HEK293T (cell line): ENCODE results near the gene TRRAP.

Source experiments
- CTCF ChIA-PET: fragments of 350-600 bp; formaldehyde crosslinking; extraction: SDS; loops from one replicate; lab custom pipeline; 2021; ENCODE audit warnings: antibody characterized with exemption, inconsistent platforms; lab: Yijun Ruan, JAX
- POLR2A ChIA-PET: fragments of 350-600 bp; formaldehyde crosslinking; extraction: SDS; loops from one replicate; lab custom pipeline; 2020; ENCODE audit warnings: antibody characterized with exemption, inconsistent platforms; lab: Yijun Ruan, JAX
- DNase-seq: peaks from one replicate; pipeline ENCODE4 v3.0.0; 2012; ENCODE audit warnings: mixed read lengths; ENCODE audit errors: extremely low spot score
- ARNT ChIP-seq: fragments of 450-650 bp; IDR thresholded peaks from 2 replicates; pipeline ENCODE4 v1.6.1; 2017; ENCODE audit warnings: mild to moderate bottlenecking
- BHLHE40 ChIP-seq: fragments of 450-650 bp; IDR thresholded peaks from 2 replicates; pipeline ENCODE4 v1.6.1; 2016; ENCODE audit warnings: mild to moderate bottlenecking, moderate library complexity, borderline replicate concordance
- CTBP1 ChIP-seq: fragments of 450-650 bp; IDR thresholded peaks from 2 replicates; pipeline ENCODE4 v1.6.1; 2016; ENCODE audit warnings: borderline replicate concordance
- ELF4 ChIP-seq: fragments of 450-650 bp; IDR thresholded peaks from 2 replicates; pipeline ENCODE4 v1.6.1; 2017; ENCODE audit warnings: antibody characterized with exemption
- FOXA1 ChIP-seq: fragments of 450-650 bp; IDR thresholded peaks from 2 replicates; pipeline ENCODE4 v1.6.1; 2016; ENCODE audit warnings: mild to moderate bottlenecking
- FOXK2 ChIP-seq: fragments of 450-650 bp; IDR thresholded peaks from 2 replicates; pipeline ENCODE4 v1.6.1; 2016; ENCODE audit warnings: mild to moderate bottlenecking
- FOXM1 ChIP-seq: fragments of 450-650 bp; IDR thresholded peaks from 2 replicates; pipeline ENCODE4 v1.6.1; 2017; ENCODE audit warnings: mild to moderate bottlenecking, borderline replicate concordance
- HDGF ChIP-seq: fragments of 450-650 bp; IDR thresholded peaks from 2 replicates; pipeline ENCODE4 v1.6.1; 2017; ENCODE audit warnings: antibody characterized with exemption, borderline replicate concordance
- L3MBTL2 ChIP-seq: fragments of 450-650 bp; conservative IDR thresholded peaks from 2 replicates; pipeline ENCODE4 v1.6.1; 2016; ENCODE audit warnings: mild to moderate bottlenecking
- LEF1 ChIP-seq: fragments of 450-650 bp; IDR thresholded peaks from 2 replicates; pipeline ENCODE4 v1.6.1; 2017; ENCODE audit warnings: mild to moderate bottlenecking, borderline replicate concordance
- NFRKB ChIP-seq: fragments of 450-650 bp; IDR thresholded peaks from 2 replicates; pipeline ENCODE4 v1.6.1; 2016; ENCODE audit warnings: mild to moderate bottlenecking, moderate library complexity
- PKNOX1 ChIP-seq: fragments of 450-650 bp; IDR thresholded peaks from 2 replicates; pipeline ENCODE4 v1.6.1; 2016
- SP1 ChIP-seq: fragments of 450-650 bp; IDR thresholded peaks from 2 replicates; pipeline ENCODE4 v1.6.1; 2017
- SUZ12 ChIP-seq: fragments of 450-650 bp; IDR thresholded peaks from 2 replicates; pipeline ENCODE4 v1.6.1; 2016; ENCODE audit warnings: mild to moderate bottlenecking
- TARDBP ChIP-seq: fragments of 450-650 bp; IDR thresholded peaks from 2 replicates; pipeline ENCODE4 v1.6.1; 2016
- ZNF384 ChIP-seq: fragments of 450-650 bp; IDR thresholded peaks from 2 replicates; pipeline ENCODE4 v1.6.1; 2016

Gene TRRAP

DNA sequence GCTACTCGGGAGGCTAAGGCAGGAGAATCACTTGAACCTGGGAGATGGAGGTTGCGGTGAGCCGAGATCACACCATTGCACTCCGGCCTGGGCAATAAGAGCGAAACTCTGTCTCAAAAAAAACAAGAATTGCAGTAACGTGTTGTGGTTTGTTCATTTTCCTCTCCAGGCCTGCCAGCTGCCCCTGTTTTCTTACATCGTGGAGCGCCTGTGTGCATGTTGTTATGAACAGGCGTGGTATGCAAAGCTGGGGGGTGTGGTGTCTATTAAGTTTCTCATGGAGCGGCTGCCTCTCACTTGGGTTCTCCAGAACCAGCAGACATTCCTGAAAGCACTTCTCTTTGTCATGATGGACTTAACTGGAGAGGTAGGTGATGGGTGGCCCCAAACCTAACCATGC is 52.1 kb downstream of the TRRAP start:
- POLR2A ChIA-PET, result no interaction called here
- no peak for TF ChIP-seq ELF4
- TF ChIP-seq LEF1, result no peak
- no peak for TF ChIP-seq ZNF384
- no peak for TF ChIP-seq FOXK2
- TF ChIP-seq L3MBTL2, result no peak
- no peak for TF ChIP-seq FOXM1
- TF ChIP-seq FOXA1, result no peak
- no peak for TF ChIP-seq NFRKB
- CTCF ChIA-PET, result no interaction called here

GRCh38 chr7:98930921-98931320 is 52.6 kb downstream of the TRRAP start:
- no peak for DNase-seq
- TF ChIP-seq LEF1, result no peak
- TF ChIP-seq ZNF384, result no peak
- TF ChIP-seq CTBP1, result no peak
- TF ChIP-seq L3MBTL2, result no peak
- no peak for TF ChIP-seq FOXM1
- TF ChIP-seq HDGF, result no peak
- no peak for TF ChIP-seq BHLHE40
- TF ChIP-seq ARNT, result no peak
- TF ChIP-seq FOXA1, result no peak
- TF ChIP-seq NFRKB, result no peak
- no peak for TF ChIP-seq TARDBP
- no peak for TF ChIP-seq FOXK2
- TF ChIP-seq SUZ12, result no peak

More for the DNA sequence above, 52.1 kb downstream of the TRRAP start:
- DNase-seq, result no peak

DNA sequence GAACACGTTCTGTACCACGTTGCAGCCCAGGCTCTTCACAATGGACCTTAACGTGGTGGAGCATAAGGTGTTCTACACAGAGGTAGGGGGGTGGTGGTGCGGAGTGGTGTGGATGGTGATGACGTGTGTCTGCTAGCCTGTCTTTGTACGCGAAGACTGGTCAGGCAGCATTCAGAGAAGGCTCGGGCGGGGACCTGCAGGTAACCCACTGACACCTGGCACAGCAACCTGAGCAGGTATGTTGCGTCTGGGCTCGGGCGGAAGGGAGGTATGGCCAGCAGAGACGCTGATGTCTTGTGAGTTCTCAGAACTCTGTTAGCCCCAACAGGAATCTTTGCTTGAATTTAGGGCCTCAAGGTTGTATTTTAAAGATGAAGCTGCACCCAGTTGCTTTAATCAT is 55.0 kb downstream of the TRRAP start:
- ChIA-PET POLR2A (no interaction called here), CTCF (no interaction called here)
- TF ChIP-seq SUZ12 (no peak), LEF1 (no peak), SP1 (no peak), NFRKB (no peak), ZNF384 (no peak), FOXK2 (no peak), FOXA1 (no peak)
- no peak for DNase-seq

More at GRCh38 chr7:98930921-98931320, 52.6 kb downstream of the TRRAP start:
- ChIA-PET CTCF (no interaction called here), POLR2A (no interaction called here)

GRCh38 chr7:98934267-98934666 is 55.9 kb downstream of the TRRAP start:
- no peak for DNase-seq
- TF ChIP-seq ZNF384 (no peak), PKNOX1 (no peak), BHLHE40 (no peak), ELF4 (no peak), SP1 (no peak), ARNT (no peak)
- POLR2A ChIA-PET, result no interaction called here
- CTCF ChIA-PET, result no interaction called here

- CTCF ChIA-PET, result no interaction called here
- no peak for DNase-seq
- POLR2A ChIA-PET, result no interaction called here
- TF ChIP-seq PKNOX1 (no peak), BHLHE40 (no peak), HDGF (no peak), ELF4 (no peak), ZNF384 (no peak), CTBP1 (no peak), SUZ12 (no peak), LEF1 (no peak), ARNT (no peak), FOXK2 (no peak), L3MBTL2 (no peak), TARDBP (no peak), FOXM1 (no peak), SP1 (no peak), FOXA1 (no peak), NFRKB (no peak)
Measured at GRCh38 chr7:98935811-98936210, 57.5 kb downstream of the TRRAP start.

DNA sequence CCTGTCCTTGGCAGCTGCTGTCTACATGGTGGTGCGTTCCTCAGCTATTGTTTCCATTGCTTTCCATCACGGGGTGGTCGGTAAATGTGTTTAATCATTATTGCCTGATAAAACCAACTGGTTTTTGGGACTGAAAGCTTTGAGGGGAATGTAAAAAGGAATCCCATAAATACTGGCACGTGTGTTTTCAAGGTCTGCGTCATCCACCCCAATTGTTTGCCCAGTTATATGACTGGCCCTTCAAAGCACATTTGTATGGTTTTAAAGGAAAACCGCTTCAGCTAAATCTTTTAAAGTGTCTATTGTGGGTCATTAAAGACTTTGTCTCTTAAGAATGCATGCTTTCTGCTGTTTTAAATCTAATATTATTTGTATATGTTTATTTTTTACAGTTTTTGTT is 65.0 kb downstream of the TRRAP start:
- DNase-seq, result no peak
- TF ChIP-seq L3MBTL2 (no peak), FOXM1 (no peak), ZNF384 (no peak), FOXK2 (no peak), SP1 (no peak), PKNOX1 (no peak), ELF4 (no peak), NFRKB (no peak), BHLHE40 (no peak), ARNT (no peak), FOXA1 (no peak)
- CTCF ChIA-PET, result no interaction called here
- POLR2A ChIA-PET, result no interaction called here

DNA sequence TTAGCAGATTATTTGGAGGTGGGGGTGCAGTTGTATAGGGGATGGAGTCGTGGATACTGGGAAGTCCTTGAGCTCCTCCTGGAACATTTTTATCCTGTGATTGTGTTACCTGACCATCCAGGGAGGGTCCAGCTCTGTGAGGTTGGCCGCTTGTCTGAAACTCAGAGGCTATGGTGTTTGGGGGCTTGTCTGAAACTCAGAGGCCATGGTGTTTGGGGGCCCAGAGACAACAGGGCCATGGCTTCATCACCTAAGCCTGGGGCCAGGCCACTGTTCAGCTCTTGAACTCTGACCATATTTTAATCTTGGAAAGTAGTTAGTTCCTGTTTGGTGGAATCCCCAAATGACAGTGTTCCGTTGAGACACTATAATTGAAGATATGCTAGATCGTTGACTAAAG is 66.1 kb downstream of the TRRAP start:
- ChIA-PET CTCF (no interaction called here), POLR2A (no interaction called here)
- no peak for DNase-seq
- TF ChIP-seq SUZ12 (no peak), SP1 (no peak), ZNF384 (no peak), PKNOX1 (no peak)
